Bronchus fibroblast of lung (primary cell): Measurements from ENCODE around the gene LRRC8B. TPM values are rescaled to one million over a fixed set of nuclear protein-coding genes. Genes with fewer than 3 reads are reported as not detected.

Source experiments
- total RNA-seq: library from RNA; depleted of rRNA; stranded (reverse); fragments of >200 nt; gene quantifications from 2 replicates; pipeline ENCODE4 v1.2.3, GENCODE V29; 2015

LRRC8B gene
- total RNA-seq = 4.6 and 5.4 TPM in 2 replicates

DNA sequence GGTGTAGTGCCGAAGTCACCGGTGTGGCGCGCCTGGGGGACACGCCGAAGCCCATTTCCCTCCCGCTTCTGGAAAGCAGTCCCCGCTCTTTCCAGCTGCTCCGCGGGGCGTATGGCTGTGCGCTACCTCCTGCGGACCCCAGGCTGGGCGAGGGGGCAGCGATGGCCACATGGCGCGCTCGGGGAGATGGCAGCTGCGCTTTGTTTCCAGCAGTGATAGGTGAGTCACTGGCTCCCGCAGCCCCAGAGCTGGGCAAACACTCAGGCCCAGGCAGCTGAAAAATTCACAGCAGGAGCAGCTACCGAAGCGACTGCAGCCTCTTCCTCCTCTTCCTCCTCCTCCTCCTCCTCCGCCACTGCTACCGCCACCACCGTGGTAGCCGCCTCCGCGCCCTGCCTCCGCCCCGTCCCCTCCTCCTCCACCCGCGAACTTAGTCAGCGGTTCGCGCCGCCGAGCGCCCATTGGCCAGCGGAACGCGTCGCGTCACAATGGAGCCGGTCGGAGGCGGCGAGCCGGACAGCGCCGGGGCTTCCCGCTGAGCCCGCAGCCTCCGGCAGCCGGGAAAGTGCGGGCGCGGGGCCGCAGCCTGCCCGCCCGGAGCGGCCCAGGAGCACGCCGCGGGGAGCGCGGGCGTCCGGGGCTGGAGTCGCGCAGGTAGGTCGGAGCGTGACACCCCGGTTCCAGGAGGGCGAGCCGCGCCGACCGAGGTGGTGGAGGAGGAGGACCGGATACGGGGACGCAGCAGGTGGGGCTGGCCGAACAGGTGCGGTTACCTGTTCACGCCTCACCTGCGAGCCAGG lies at the start of gene LRRC8B:
Gene LRRC8B (plus strand): TSS at position 461 of the 800 bp plus-strand sequence. CDS start 57,822 bp downstream, outside the sequence.

GRCh38 chr1:89632657-89633247 lies 108.1 kb downstream of the LRRC8B start, which contains the start of gene LRRC8C:
Gene LRRC8C (plus strand): TSS chr1:89633120. CDS start chr1:89686474, 53,354 bp downstream.

Other genes starting within 250 kb of the LRRC8B start
- not detected in 2 replicates for gene GBP6, start 160.8 kb upstream of the LRRC8B start, total RNA-seq
- gene LRRC8C, start 108.3 kb downstream of the LRRC8B start, total RNA-seq = 8.2 and 10.4 TPM in 2 replicates